ENCODE results near the gene SLCO4A1. TPM values are rescaled to one million over a fixed set of nuclear protein-coding genes. Genes with fewer than 3 reads are reported as not detected.

SLCO4A1 gene
- total RNA-seq, 1 donor from 2014 or later: 1.6 TPM

GRCh38 chr20:62685781-62686555 is 43.7 kb downstream of the SLCO4A1 start:
- DNase-seq: no peak

- DNase-seq: no peak
Observed at GRCh38 chr20:62686869-62687830, 44.8 kb downstream of the SLCO4A1 start.

- DNase-seq: no peak
Observed at GRCh38 chr20:62688083-62688482, 45.8 kb downstream of the SLCO4A1 start.

GRCh38 chr20:62688855-62689460 is 46.7 kb downstream of the SLCO4A1 start:
- DNase-seq: no peak

- no peak for DNase-seq
Observed at GRCh38 chr20:62689861-62690260, 47.6 kb downstream of the SLCO4A1 start.

- no peak for DNase-seq
Observed at GRCh38 chr20:62690261-62690820, 48.0 kb downstream of the SLCO4A1 start.

GRCh38 chr20:62691487-62691886 is 49.2 kb downstream of the SLCO4A1 start:
- no peak for DNase-seq

- DNase-seq: no peak
Observed at GRCh38 chr20:62692176-62692575, 49.9 kb downstream of the SLCO4A1 start.

GRCh38 chr20:62692801-62693523 is 50.7 kb downstream of the SLCO4A1 start:
- DNase-seq: no peak

GRCh38 chr20:62693524-62693922 is 51.2 kb downstream of the SLCO4A1 start:
- no peak for DNase-seq

GRCh38 chr20:62694106-62694505 is 51.8 kb downstream of the SLCO4A1 start:
- no peak for DNase-seq

GRCh38 chr20:62694868-62695267 is 52.6 kb downstream of the SLCO4A1 start:
- DNase-seq: no peak

- no peak for DNase-seq
Observed at GRCh38 chr20:62695448-62696414, 53.4 kb downstream of the SLCO4A1 start.

- DNase-seq: no peak
Observed at GRCh38 chr20:62696434-62696957, 54.2 kb downstream of the SLCO4A1 start.

- no peak for DNase-seq
Observed at GRCh38 chr20:62696989-62697388, 54.7 kb downstream of the SLCO4A1 start.

- DNase-seq: no peak
Observed at GRCh38 chr20:62697468-62697912, 55.2 kb downstream of the SLCO4A1 start.

- no peak for DNase-seq
Observed at GRCh38 chr20:62698231-62698630, 55.9 kb downstream of the SLCO4A1 start.

- DNase-seq: no peak
Observed at GRCh38 chr20:62699296-62699695, 57.0 kb downstream of the SLCO4A1 start.

GRCh38 chr20:62699741-62700140 is 57.4 kb downstream of the SLCO4A1 start:
- no peak for DNase-seq

GRCh38 chr20:62700261-62700930 is 58.1 kb downstream of the SLCO4A1 start:
- DNase-seq: no peak

Measured in occipital lobe (tissue), 2 donors.